HG03159 (cell line): ENCODE data around the gene PRDX5.

ENCODE experiments used
- ATAC-seq: cut with Tn5 transposase; IDR thresholded peaks from one replicate; pipeline ENCODE4 v1.9.1; 2021; ENCODE audit warnings: mild to moderate bottlenecking, moderate library complexity; ENCODE audit not compliant: unreplicated experiment

The PRDX5 gene

GRCh38 chr11:64317961-64318765 lies at the start of gene PRDX5:
Gene PRDX5 (plus strand): TSS chr11:64318121. CDS start chr11:64318216, 95 bp downstream.
- peak; percentile 71 for ATAC-seq

GRCh38 chr11:64268893-64269539 lies 48.9 kb upstream of the PRDX5 start:
- peak; percentile 18 for ATAC-seq

GRCh38 chr11:64269540-64270220 lies 48.2 kb upstream of the PRDX5 start:
- ATAC-seq, result peak; percentile 50

- ATAC-seq, result no peak
Observed at GRCh38 chr11:64275031-64275800, 42.7 kb upstream of the PRDX5 start.

- ATAC-seq, result no peak
Observed at GRCh38 chr11:64275841-64276240, 42.1 kb upstream of the PRDX5 start.

- no peak for ATAC-seq
Observed at GRCh38 chr11:64276653-64277431, 41.1 kb upstream of the PRDX5 start.

- no peak for ATAC-seq
Observed at GRCh38 chr11:64278576-64279190, 39.2 kb upstream of the PRDX5 start.

GRCh38 chr11:64281957-64282770 lies 35.8 kb upstream of the PRDX5 start:
- ATAC-seq, result no peak

GRCh38 chr11:64283092-64283491 lies 34.8 kb upstream of the PRDX5 start:
- ATAC-seq, result no peak

- peak; percentile 74 for ATAC-seq
Observed at GRCh38 chr11:64284048-64284961, 33.6 kb upstream of the PRDX5 start, which contains the start of gene BAD. Gene BAD (minus strand): TSS chr11:64284665. CDS start chr11:64284368, 297 bp downstream.

GRCh38 chr11:64284962-64285884 lies 32.7 kb upstream of the PRDX5 start, which contains the start of gene GPR137:
Gene GPR137 (plus strand): TSS chr11:64285848. CDS start chr11:64286525, 677 bp downstream.
- ATAC-seq, result peak; percentile 59

GRCh38 chr11:64285885-64286800 lies 31.8 kb upstream of the PRDX5 start:
- ATAC-seq, result no peak

- ATAC-seq, result no peak
Observed at GRCh38 chr11:64286801-64287159, 31.1 kb upstream of the PRDX5 start.

- no peak for ATAC-seq
Observed at GRCh38 chr11:64287676-64288352, 30.1 kb upstream of the PRDX5 start.

- no peak for ATAC-seq
Observed at GRCh38 chr11:64288353-64288750, 29.6 kb upstream of the PRDX5 start.
